ENCODE data around the gene RNF2. TPM values are rescaled to one million over a fixed set of nuclear protein-coding genes. Genes with fewer than 3 reads are reported as not detected.

Gene RNF2
- 9.2 and 15.9 TPM in 2 replicates for total RNA-seq

DNA sequence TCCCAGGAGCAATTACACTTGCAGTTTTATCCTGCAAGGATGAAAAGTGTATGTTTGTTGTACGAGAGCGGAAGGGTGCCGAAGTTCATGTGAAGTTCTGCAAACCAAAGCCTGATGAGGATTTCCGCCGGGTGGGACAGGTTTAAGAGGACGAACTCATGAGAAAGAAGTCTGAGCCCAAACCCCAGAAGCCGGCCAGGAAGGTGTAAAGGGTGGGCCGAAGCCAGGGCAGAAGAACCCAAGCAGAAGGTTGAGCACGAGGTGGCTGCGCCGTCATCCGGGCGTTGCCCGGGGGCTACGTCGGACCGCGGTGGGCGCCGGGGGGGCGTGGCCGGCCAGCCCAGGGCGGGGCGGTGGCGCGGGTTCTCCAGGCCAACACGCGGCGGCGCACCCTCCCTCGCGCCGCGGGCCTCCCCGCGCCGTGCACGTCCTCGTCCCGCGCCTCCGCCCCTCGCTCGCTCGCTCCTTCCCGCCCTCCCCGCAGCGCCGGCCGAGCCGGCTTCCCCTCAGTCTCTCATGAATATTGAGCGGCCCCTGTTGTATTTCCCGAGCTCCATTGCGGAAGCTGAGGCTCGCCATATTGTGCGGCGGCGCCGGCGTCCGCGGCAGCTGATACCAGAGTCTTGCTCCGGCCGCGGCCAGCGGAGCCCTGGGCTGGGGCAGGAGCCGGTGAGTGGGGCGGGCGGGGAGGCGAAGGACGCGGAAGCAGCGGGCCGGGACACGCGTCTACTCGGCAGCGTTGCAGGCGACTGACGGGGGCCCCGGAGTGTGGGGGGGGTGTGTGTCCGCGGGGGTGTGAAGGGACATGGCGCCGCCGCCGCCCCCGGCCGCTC is at the start of gene RNF2:
Gene RNF2, plus strand, starts transcription at position 578 of the 833 bp plus-strand sequence. CDS start 41,996 bp downstream, outside the sequence.

Other genes with a start within 250 kb of the RNF2 start
- gene NIBAN1, start 71.0 kb upstream of the RNF2 start, total RNA-seq = 13.5 and 13.8 TPM in 2 replicates
- 5.2 and 11.0 TPM in 2 replicates for gene TRMT1L, start 111.4 kb downstream of the RNF2 start, total RNA-seq
- gene SWT1, start 111.6 kb downstream of the RNF2 start, total RNA-seq = 3.1 and 3.8 TPM in 2 replicates